H9 (cell line): ENCODE results near the gene ARHGAP24. TPM values are rescaled to one million over a fixed set of nuclear protein-coding genes. Genes with fewer than 3 reads are reported as not detected.
"Not testable (repeated sequence)": the region's sequence is repeated elsewhere in the genome, so short reads cannot be mapped to it uniquely, and the experiment has no call there.

Experiments
- DNase-seq: peaks from one replicate; pipeline ENCODE4 v3.0.0-alpha.2; 2017
- H2AFZ ChIP-seq: one replicate; pipeline ENCODE4 v1.6.1; 2013; ENCODE audit warnings: mild to moderate bottlenecking, low read length, control low read depth, moderate library complexity
- H2AK5ac ChIP-seq: 2 replicates; pipeline ENCODE4 v1.6.1; 2013; ENCODE audit warnings: low read length, control low read depth, mixed read lengths; ENCODE audit not compliant: insufficient read length
- H2BK120ac ChIP-seq: one replicate; pipeline ENCODE4 v1.6.1; 2013; ENCODE audit warnings: low read depth, mild to moderate bottlenecking, low read length, control low read depth, inconsistent platforms; ENCODE audit not compliant: poor library complexity, severe bottlenecking
- H2BK12ac ChIP-seq: 2 replicates; pipeline ENCODE4 v1.6.1; 2013; ENCODE audit warnings: low read length, control low read depth, mixed read lengths, low read depth; ENCODE audit not compliant: insufficient read length
- H2BK15ac ChIP-seq: 2 replicates; pipeline ENCODE4 v1.6.1; 2013; ENCODE audit warnings: low read depth, low read length, control low read depth
- H2BK20ac ChIP-seq: one replicate; pipeline ENCODE4 v1.6.1; 2013; ENCODE audit warnings: low read depth, mild to moderate bottlenecking, low read length, control low read depth, inconsistent platforms; ENCODE audit not compliant: poor library complexity, severe bottlenecking
- H2BK5ac ChIP-seq: 2 replicates; pipeline ENCODE4 v1.6.1; 2013; ENCODE audit warnings: low read length, control low read depth, mixed read lengths; ENCODE audit not compliant: insufficient read length
- H3K14ac ChIP-seq: 2 replicates; pipeline ENCODE4 v1.6.1; 2013; ENCODE audit warnings: low read length, control low read depth; ENCODE audit not compliant: insufficient read depth
- H3K18ac ChIP-seq: 2 replicates; pipeline ENCODE4 v1.6.1; 2013; ENCODE audit warnings: low read depth, mild to moderate bottlenecking, mixed read lengths, low read length, control low read depth; ENCODE audit not compliant: insufficient read length
- H3K23ac ChIP-seq: 2 replicates; pipeline ENCODE4 v1.6.1; 2013; ENCODE audit warnings: low read length, control low read depth, mixed read lengths, low read depth; ENCODE audit not compliant: insufficient read length
- H3K23me2 ChIP-seq: 2 replicates; pipeline ENCODE4 v1.6.1; 2013; ENCODE audit warnings: low read depth, mild to moderate bottlenecking, mixed read lengths, low read length, control low read depth; ENCODE audit not compliant: insufficient read length, poor library complexity, severe bottlenecking
- H3K27ac ChIP-seq: 2 replicates; pipeline ENCODE4 v1.5.1; 2013; ENCODE audit warnings: low read length, control low read depth, mixed read lengths, low read depth; ENCODE audit not compliant: insufficient read length
- H3K27me3 ChIP-seq: 2 replicates; pipeline ENCODE4 v1.6.1; 2013; ENCODE audit warnings: low read length, control low read depth, inconsistent platforms; ENCODE audit not compliant: insufficient read depth
- H3K4ac ChIP-seq: 2 replicates; pipeline ENCODE4 v1.6.1; 2013; ENCODE audit warnings: low read depth, mild to moderate bottlenecking, control low read depth, inconsistent platforms, low read length, moderate library complexity
- H3K4me1 ChIP-seq: 2 replicates; pipeline ENCODE4 v1.6.1; 2013; ENCODE audit warnings: low read length, control low read depth, inconsistent platforms; ENCODE audit not compliant: insufficient read depth
- H3K4me2 ChIP-seq: 2 replicates; pipeline ENCODE4 v1.6.1; 2013; ENCODE audit warnings: low read length, control low read depth, mixed read lengths; ENCODE audit not compliant: insufficient read length, insufficient read depth
- H3K56ac ChIP-seq: 2 replicates; pipeline ENCODE4 v1.6.1; 2013; ENCODE audit warnings: low read depth, mild to moderate bottlenecking, mixed read lengths, low read length, control low read depth; ENCODE audit not compliant: insufficient read length
- H3K79me1 ChIP-seq: 2 replicates; pipeline ENCODE4 v1.6.1; 2013; ENCODE audit warnings: low read depth, mild to moderate bottlenecking, moderate library complexity, low read length, control low read depth, inconsistent platforms; ENCODE audit not compliant: insufficient read depth, poor library complexity, severe bottlenecking
- H3K79me2 ChIP-seq: 2 replicates; pipeline ENCODE4 v1.6.1; 2013; ENCODE audit warnings: low read length, control low read depth, inconsistent platforms; ENCODE audit not compliant: insufficient read depth
- H3K9ac ChIP-seq: 2 replicates; pipeline ENCODE4 v1.6.1; 2013; ENCODE audit warnings: low read length, control low read depth, mixed read lengths; ENCODE audit not compliant: insufficient read length; ENCODE audit errors: extremely low read depth
- H3K9me3 ChIP-seq: one replicate; pipeline ENCODE4 v1.6.1; 2013; ENCODE audit warnings: low read depth, low read length, inconsistent platforms; ENCODE audit not compliant: control insufficient read depth
- H3T11ph ChIP-seq: one replicate; pipeline ENCODE4 v1.6.1; 2013; ENCODE audit warnings: mild to moderate bottlenecking, low read length, control low read depth, inconsistent platforms
- H4K20me1 ChIP-seq: one replicate; pipeline ENCODE4 v1.6.1; 2013; ENCODE audit not compliant: control insufficient read depth, insufficient read length, insufficient read depth
- H4K5ac ChIP-seq: 2 replicates; pipeline ENCODE4 v1.6.1; 2013; ENCODE audit warnings: low read depth, mild to moderate bottlenecking, mixed read lengths, low read length, control low read depth; ENCODE audit not compliant: insufficient read length
- H4K8ac ChIP-seq: replicated peaks from 2 replicates; pipeline ENCODE4 v1.6.1; 2013; ENCODE audit warnings: low read length, control low read depth, mixed read lengths, low read depth; ENCODE audit not compliant: insufficient read length
- H4K91ac ChIP-seq: 2 replicates; pipeline ENCODE4 v1.6.1; 2013; ENCODE audit warnings: low read depth, mild to moderate bottlenecking, moderate library complexity, mixed read lengths, low read length, control low read depth; ENCODE audit not compliant: insufficient read length
- H3K27ac Mint-ChIP-seq, 3 experiments: 2 replicates in 2 of 3; 3 replicates in 1 of 3; pipeline ENCODE4 v1.8.0; 2020 to 2021; ENCODE audit warnings: mixed read lengths in 3 of 3, mild to moderate bottlenecking in 1 of 3, moderate library complexity in 1 of 3
- H3K27me3 Mint-ChIP-seq: 2 replicates; pipeline ENCODE4 v1.8.0; 2021; ENCODE audit warnings: low read depth, mild to moderate bottlenecking, moderate library complexity, mixed read lengths
- H3K36me3 Mint-ChIP-seq, 3 experiments: 2 replicates in 2 of 3; 3 replicates in 1 of 3; pipeline ENCODE4 v1.8.0; 2020 to 2021; ENCODE audit warnings: low read depth in 3 of 3, mixed read lengths in 3 of 3; ENCODE audit not compliant: insufficient read depth in 1 of 3
- H3K4me1 Mint-ChIP-seq, 2 experiments: 2 replicates each; pipeline ENCODE4 v1.8.0; 2020; ENCODE audit warnings: mixed read lengths in 2 of 2
- H3K4me3 Mint-ChIP-seq, 2 experiments: 2 replicates in 1 of 2; 3 replicates in 1 of 2; pipeline ENCODE4 v1.8.0; 2020 to 2021; ENCODE audit warnings: mild to moderate bottlenecking in 2 of 2, mixed read lengths in 2 of 2, moderate library complexity in 1 of 2
- H3K9me3 Mint-ChIP-seq, 2 experiments: 2 replicates in 1 of 2; 3 replicates in 1 of 2; pipeline ENCODE4 v1.8.0; 2020; ENCODE audit warnings: mild to moderate bottlenecking in 2 of 2, mixed read lengths in 2 of 2, moderate library complexity in 1 of 2
- CTCF ChIP-seq: fragments of 200-600 bp; sonication (generic); conservative IDR thresholded peaks from 3 replicates; pipeline ENCODE4 v1.8.0; 2021; ENCODE audit warnings: antibody characterized with exemption, mild to moderate bottlenecking
- WGBS: extraction: QIAGEN DNeasy Blood & Tissue Kit; methylation state at CpG from one replicate; pipeline ENCODE4 v1.1.7; 2013; ENCODE audit warnings: missing lambda C conversion rate, low lambda C conversion rate, mixed read lengths; ENCODE audit not compliant: insufficient read length; ENCODE audit errors: extremely low coverage; 5-methylcytosine and 5-hydroxymethylcytosine counted together
- total RNA-seq: library from RNA; stranded (reverse); gene quantifications from 2 replicates; pipeline ENCODE4 v1.2.1, GENCODE V29; 2021

ARHGAP24 gene
- total RNA-seq, 1 experiment from 2014 or later, result 0.37 TPM

- H3K27me3 Mint-ChIP-seq, result no peaks in the 10 kb centered on the region
- H3K9me3 ChIP-seq, result no peaks in the 10 kb centered on the region
These were observed 362.4 kb downstream of the ARHGAP24 start for GRCh38 chr4:85837439-85837733.

DNA sequence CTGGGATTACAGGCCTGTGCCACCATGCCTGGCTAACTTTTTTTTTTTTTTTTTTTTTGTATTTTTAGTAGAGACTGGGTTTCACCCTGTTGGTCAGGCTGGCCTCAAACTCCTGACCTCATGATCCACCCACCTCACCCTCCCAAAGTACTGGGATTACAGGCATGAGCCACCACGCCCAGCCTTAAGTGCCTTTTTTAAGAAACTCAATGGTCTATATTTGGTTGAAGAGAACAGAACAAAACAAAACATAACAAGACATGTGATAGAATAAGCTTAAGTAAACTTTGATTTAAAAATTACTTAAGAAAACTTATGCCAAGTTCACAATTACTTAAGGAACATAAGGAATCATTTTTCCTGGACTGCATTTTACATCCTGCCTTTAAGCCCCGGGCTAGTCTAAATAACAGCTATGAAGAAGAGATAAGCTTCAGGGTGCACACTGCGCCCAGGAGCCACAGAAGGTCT is 365.1 kb downstream of the ARHGAP24 start:
- not testable (repeated sequence) for H3K9me3 Mint-ChIP-seq, H3K4ac ChIP-seq, H3K18ac ChIP-seq, H3K9ac ChIP-seq, H3K4me2 ChIP-seq, H3K4me1 ChIP-seq, H3K23me2 ChIP-seq, H3K79me2 ChIP-seq, H2BK12ac ChIP-seq, DNase-seq, H3K4me3 Mint-ChIP-seq, H3K4me1 Mint-ChIP-seq, H2BK20ac ChIP-seq, H2AFZ ChIP-seq, H3K9me3 ChIP-seq, H3T11ph ChIP-seq, H3K23ac ChIP-seq, H3K36me3 Mint-ChIP-seq, H4K91ac ChIP-seq, H4K5ac ChIP-seq, H3K27me3 ChIP-seq, H3K27me3 Mint-ChIP-seq, H3K27ac ChIP-seq, H3K79me1 ChIP-seq, H3K14ac ChIP-seq, H3K56ac ChIP-seq, H4K8ac ChIP-seq, H3K27ac Mint-ChIP-seq, H2BK120ac ChIP-seq, H2BK5ac ChIP-seq, H2AK5ac ChIP-seq, H2BK15ac ChIP-seq, H4K20me1 ChIP-seq
- WGBS, result no CpG with 5 or more reads among the region's 3 CpGs

More at GRCh38 chr4:85837439-85837733, 362.4 kb downstream of the ARHGAP24 start:
- H3K4me3 Mint-ChIP-seq, result no peak overlapping the region
- no peak overlapping the region for H3K27ac ChIP-seq
- H3K79me2 ChIP-seq, result no peaks in the 10 kb centered on the region
- no peak overlapping the region for H3K4ac ChIP-seq
- no peaks in the 10 kb centered on the region for H3K4me1 ChIP-seq
- no peak overlapping the region for H3K18ac ChIP-seq
- no peak overlapping the region for H3K27ac Mint-ChIP-seq
- H2BK5ac ChIP-seq, result no peak overlapping the region
- H3K4me2 ChIP-seq, result no peak overlapping the region
- H2BK12ac ChIP-seq, result no peak overlapping the region
- no peaks in the 10 kb centered on the region for H3K36me3 Mint-ChIP-seq
- H3K56ac ChIP-seq, result no peak overlapping the region
- H3K23ac ChIP-seq, result no peak overlapping the region
- no peak overlapping the region for H3K14ac ChIP-seq
- no peak overlapping the region for H4K5ac ChIP-seq
- H2AFZ ChIP-seq, result no peak overlapping the region
- H2BK20ac ChIP-seq, result no peak overlapping the region
- DNase-seq, result no peak
- H2BK120ac ChIP-seq, result no peak overlapping the region
- H3K9ac ChIP-seq, result no peak overlapping the region
- peaks cover 1% of the 10 kb centered on the region in 2 experiments for H3K4me1 Mint-ChIP-seq
- no peaks in the 10 kb centered on the region for H3K9me3 Mint-ChIP-seq
- no peaks in the 10 kb centered on the region for H3K27me3 ChIP-seq
- H4K8ac ChIP-seq, result no peak overlapping the region
- TF ChIP-seq CTCF, result no peak
- no peak overlapping the region for H3T11ph ChIP-seq
- H2AK5ac ChIP-seq, result no peak overlapping the region
- no peaks in the 10 kb centered on the region for H3K23me2 ChIP-seq
- no peaks in the 10 kb centered on the region for H3K79me1 ChIP-seq
- H4K20me1 ChIP-seq, result no peaks in the 10 kb centered on the region
- H4K91ac ChIP-seq, result no peak overlapping the region
- WGBS, result no CpG with 5 or more reads among the region's 4 CpGs
- H2BK15ac ChIP-seq, result no peak overlapping the region
